ENCODE measurements around the gene FRS2. TPM values are rescaled to one million over a fixed set of nuclear protein-coding genes. Genes with fewer than 3 reads are reported as not detected.
"Not testable (repeated sequence)": the region's sequence is repeated elsewhere in the genome, so short reads cannot be mapped to it uniquely, and the experiment has no call there.

The FRS2 gene
- total RNA-seq, 2 experiments from 2014 or later, result 21.7 to 24.9 TPM

DNA sequence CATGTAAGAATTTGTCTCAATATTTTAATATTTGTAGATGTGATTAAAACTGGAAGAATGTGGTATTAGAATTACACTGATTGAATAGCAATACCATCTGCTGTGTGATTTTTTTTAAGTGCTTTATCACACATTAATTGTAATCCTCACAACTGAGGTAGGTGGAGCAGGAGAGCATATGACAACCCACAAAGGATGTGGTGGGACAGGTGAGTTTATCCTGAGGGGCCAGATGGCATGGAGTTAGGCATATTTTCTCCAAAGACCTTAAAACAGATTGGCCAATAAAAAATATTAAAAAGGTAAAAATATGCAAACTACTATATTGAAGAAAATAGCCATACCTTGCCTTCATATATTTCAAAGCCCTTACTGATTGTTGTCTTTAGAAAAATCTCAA is 132.8 kb downstream of the FRS2 start:
- DNase-seq (no peak), ATAC-seq (ENCODE audit: poor library complexity) (no peak)
- Histone ChIP-seq H3K27me3 (ENCODE audit: control insufficient read depth in 1 of 2, insufficient read depth in 2 of 2, low read length in 2 of 2) (no peaks in the 10 kb centered on the region), H3K36me3 (ENCODE audit: insufficient read depth, low read length) (peaks cover 48% of the 10 kb centered on the region), H3K4me1 (ENCODE audit: insufficient read depth, low read length) (no peaks in the 10 kb centered on the region), H3K27ac (ENCODE audit: low read depth in 1 of 2, low read length in 2 of 2) (no peak overlapping the region), H3K4me3 (ENCODE audit: low read length) (no peak overlapping the region), H3K9me3 (ENCODE audit: control insufficient read depth in 1 of 2, insufficient read depth in 1 of 2, low read length in 2 of 2) (no peaks in the 10 kb centered on the region)
- Mint-ChIP-seq H3K4me1 (ENCODE audit: low read depth) (no peaks in the 10 kb centered on the region), H3K36me3 (ENCODE audit: low read depth) (peaks cover 50% of the 10 kb centered on the region), H3K27ac (no peak overlapping the region), H3K27me3 (no peaks in the 10 kb centered on the region), H3K4me3 (no peak overlapping the region), H3K9me3 (no peaks in the 10 kb centered on the region)
- ChIA-PET POLR2A (interaction anchor here (0.6 kb wide), 1 partner anchor 310 kb away, joined by 3 read pairs; no protein-coding TSS in a partner anchor), CTCF (no interaction called here)
- TF ChIP-seq, protein P1, sequence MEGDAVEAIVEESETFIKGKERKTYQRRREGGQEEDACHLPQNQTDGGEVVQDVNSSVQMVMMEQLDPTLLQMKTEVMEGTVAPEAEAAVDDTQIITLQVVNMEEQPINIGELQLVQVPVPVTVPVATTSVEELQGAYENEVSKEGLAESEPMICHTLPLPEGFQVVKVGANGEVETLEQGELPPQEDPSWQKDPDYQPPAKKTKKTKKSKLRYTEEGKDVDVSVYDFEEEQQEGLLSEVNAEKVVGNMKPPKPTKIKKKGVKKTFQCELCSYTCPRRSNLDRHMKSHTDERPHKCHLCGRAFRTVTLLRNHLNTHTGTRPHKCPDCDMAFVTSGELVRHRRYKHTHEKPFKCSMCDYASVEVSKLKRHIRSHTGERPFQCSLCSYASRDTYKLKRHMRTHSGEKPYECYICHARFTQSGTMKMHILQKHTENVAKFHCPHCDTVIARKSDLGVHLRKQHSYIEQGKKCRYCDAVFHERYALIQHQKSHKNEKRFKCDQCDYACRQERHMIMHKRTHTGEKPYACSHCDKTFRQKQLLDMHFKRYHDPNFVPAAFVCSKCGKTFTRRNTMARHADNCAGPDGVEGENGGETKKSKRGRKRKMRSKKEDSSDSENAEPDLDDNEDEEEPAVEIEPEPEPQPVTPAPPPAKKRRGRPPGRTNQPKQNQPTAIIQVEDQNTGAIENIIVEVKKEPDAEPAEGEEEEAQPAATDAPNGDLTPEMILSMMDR (IDR thresholded peaks at IDR 0.05), result no peak
- intact Hi-C loops (cut with DNase I, micrococcal nuclease), result no loop called here

DNA sequence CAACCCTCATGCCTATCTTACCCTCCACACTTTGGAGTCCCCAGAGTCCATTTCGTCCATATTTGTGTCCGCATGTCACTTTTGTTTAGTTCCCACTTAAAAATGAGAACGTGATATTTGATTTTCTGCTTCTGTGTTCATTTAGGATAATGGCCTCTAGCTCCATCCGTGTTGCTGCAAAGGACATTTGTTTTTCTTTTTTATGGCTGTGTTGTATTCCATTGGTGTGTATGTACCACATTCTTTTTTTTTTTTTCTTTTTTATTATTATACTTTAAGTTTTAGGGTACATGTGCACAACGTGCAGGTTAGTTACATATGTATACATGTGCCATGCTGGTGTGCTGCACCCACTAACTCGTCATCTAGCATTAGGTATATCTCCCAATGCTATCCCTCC is 133.4 kb downstream of the FRS2 start:
- CTCF ChIA-PET, H3K27me3 Mint-ChIP-seq: not testable (repeated sequence)
- POLR2A ChIA-PET, result interaction anchor here (0.6 kb wide), 1 partner anchor 311 kb away, joined by 3 read pairs; no protein-coding TSS in a partner anchor

DNA sequence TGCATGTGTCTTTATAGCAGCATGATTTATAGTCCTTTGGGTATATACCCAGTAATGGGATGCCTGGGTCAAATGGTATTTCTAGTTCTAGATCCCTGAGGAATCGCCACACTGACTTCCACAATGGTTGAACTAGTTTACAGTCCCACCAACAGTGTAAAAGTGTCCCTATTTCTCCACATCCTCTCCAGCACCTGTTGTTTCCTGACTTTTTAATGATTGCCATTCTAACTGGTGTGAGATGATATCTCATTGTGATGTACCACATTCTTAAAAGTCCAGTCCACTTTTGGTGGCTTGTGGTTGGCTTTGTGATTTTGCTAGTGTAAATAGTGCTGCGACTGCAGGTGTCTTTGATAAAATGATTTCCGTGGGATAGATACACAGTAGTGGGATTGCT is 134.1 kb downstream of the FRS2 start:
- H3K36me3 ChIP-seq (ENCODE audit: insufficient read depth, low read length), result peaks cover 35% of the 10 kb centered on the region
- H3K4me1 ChIP-seq (ENCODE audit: insufficient read depth, low read length); ATAC-seq (ENCODE audit: poor library complexity); H3K27me3 ChIP-seq (ENCODE audit: control insufficient read depth in 1 of 2, insufficient read depth in 2 of 2, low read length in 2 of 2); H3K27ac ChIP-seq (ENCODE audit: low read depth in 1 of 2, low read length in 2 of 2); H3K4me3 ChIP-seq (ENCODE audit: low read length); H3K9me3 Mint-ChIP-seq; H3K4me3 Mint-ChIP-seq; H3K9me3 ChIP-seq (ENCODE audit: control insufficient read depth in 1 of 2, insufficient read depth in 1 of 2, low read length in 2 of 2); CTCF ChIA-PET; DNase-seq; H3K27me3 Mint-ChIP-seq; intact Hi-C loops (cut with DNase I, micrococcal nuclease); H3K27ac Mint-ChIP-seq; POLR2A ChIA-PET; H3K4me1 Mint-ChIP-seq (ENCODE audit: low read depth): not testable (repeated sequence)
- H3K36me3 Mint-ChIP-seq (ENCODE audit: low read depth), result peaks cover 39% of the 10 kb centered on the region

More for the DNA sequence above, 133.4 kb downstream of the FRS2 start:
- H3K27me3 ChIP-seq (ENCODE audit: control insufficient read depth in 1 of 2, insufficient read depth in 2 of 2, low read length in 2 of 2); H3K27ac ChIP-seq (ENCODE audit: low read depth in 1 of 2, low read length in 2 of 2); H3K27ac Mint-ChIP-seq; DNase-seq; H3K9me3 ChIP-seq (ENCODE audit: control insufficient read depth in 1 of 2, insufficient read depth in 1 of 2, low read length in 2 of 2); H3K4me3 Mint-ChIP-seq; H3K4me3 ChIP-seq (ENCODE audit: low read length); H3K4me1 ChIP-seq (ENCODE audit: insufficient read depth, low read length); ATAC-seq (ENCODE audit: poor library complexity); H3K4me1 Mint-ChIP-seq (ENCODE audit: low read depth); H3K9me3 Mint-ChIP-seq; intact Hi-C loops (cut with DNase I, micrococcal nuclease): not testable (repeated sequence)
- peaks cover 44% of the 10 kb centered on the region for H3K36me3 Mint-ChIP-seq (ENCODE audit: low read depth)
- H3K36me3 ChIP-seq (ENCODE audit: insufficient read depth, low read length), result peaks cover 42% of the 10 kb centered on the region

DNA sequence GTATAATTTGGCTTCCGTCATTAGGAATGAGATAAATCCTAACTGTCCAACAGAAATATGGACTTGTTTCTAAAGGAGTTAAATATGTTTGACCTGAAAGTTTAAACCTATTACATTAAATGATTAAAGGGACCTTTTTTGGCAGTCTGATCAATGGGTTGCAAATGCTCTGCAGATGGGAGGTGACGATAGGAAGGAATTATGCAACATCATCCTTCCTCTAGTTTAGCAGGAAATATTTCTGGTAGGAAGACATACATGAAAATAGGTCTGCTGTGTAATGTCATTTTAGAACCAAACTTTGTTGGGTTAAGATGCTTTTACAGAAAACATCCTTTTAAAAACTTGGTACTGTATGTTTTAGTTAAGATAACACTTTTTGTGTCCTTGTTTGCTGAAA is 137.9 kb downstream of the FRS2 start:
- H3K4me3 Mint-ChIP-seq, result no peak overlapping the region
- TF ChIP-seq, protein P1 (IDR thresholded peaks at IDR 0.05), result no peak
- peaks cover 4% of the 10 kb centered on the region for H3K36me3 Mint-ChIP-seq (ENCODE audit: low read depth)
- Histone ChIP-seq H3K4me3 (ENCODE audit: low read length) (no peak overlapping the region), H3K36me3 (ENCODE audit: insufficient read depth, low read length) (peaks cover 3% of the 10 kb centered on the region), H3K27me3 (ENCODE audit: control insufficient read depth in 1 of 2, insufficient read depth in 2 of 2, low read length in 2 of 2) (no peaks in the 10 kb centered on the region), H3K9me3 (ENCODE audit: control insufficient read depth in 1 of 2, insufficient read depth in 1 of 2, low read length in 2 of 2) (no peaks in the 10 kb centered on the region), H3K4me1 (ENCODE audit: insufficient read depth, low read length) (no peaks in the 10 kb centered on the region), H3K27ac (ENCODE audit: low read depth in 1 of 2, low read length in 2 of 2) (no peak overlapping the region)
- POLR2A ChIA-PET, result no interaction called here
- H3K4me1 Mint-ChIP-seq (ENCODE audit: low read depth), result no peaks in the 10 kb centered on the region
- ATAC-seq (ENCODE audit: poor library complexity) (no peak), DNase-seq (no peak)
- CTCF ChIA-PET, result no interaction called here
- no peak overlapping the region for H3K27ac Mint-ChIP-seq
- intact Hi-C loops (cut with DNase I, micrococcal nuclease), result no loop called here
- no peaks in the 10 kb centered on the region for H3K9me3 Mint-ChIP-seq
- H3K27me3 Mint-ChIP-seq, result no peaks in the 10 kb centered on the region

Data from CD4-positive, alpha-beta T cell (primary cell).